ENCODE data around the gene APPL2.
A peak's percentile ranks its signal among the peaks of the same experiment; 100 is the strongest.
"Not testable (repeated sequence)": the region's sequence is repeated elsewhere in the genome, so short reads cannot be mapped to it uniquely, and the experiment has no call there.

APPL2 gene

GRCh38 chr12:105202202-105202601 is 33.8 kb downstream of the APPL2 start:
- Mint-ChIP-seq H3K36me3 (ENCODE audit: low read depth) (peaks cover 78% of the 10 kb centered on the region), H3K9me3 (no peaks in the 10 kb centered on the region), H3K27me3 (no peaks in the 10 kb centered on the region), H3K4me3 (no peak overlapping the region), H3K4me1 (ENCODE audit: low read depth) (peaks cover 25% of the 10 kb centered on the region), H3K27ac (peak overlapping the region; percentile 24)
- no peak for DNase-seq

DNA sequence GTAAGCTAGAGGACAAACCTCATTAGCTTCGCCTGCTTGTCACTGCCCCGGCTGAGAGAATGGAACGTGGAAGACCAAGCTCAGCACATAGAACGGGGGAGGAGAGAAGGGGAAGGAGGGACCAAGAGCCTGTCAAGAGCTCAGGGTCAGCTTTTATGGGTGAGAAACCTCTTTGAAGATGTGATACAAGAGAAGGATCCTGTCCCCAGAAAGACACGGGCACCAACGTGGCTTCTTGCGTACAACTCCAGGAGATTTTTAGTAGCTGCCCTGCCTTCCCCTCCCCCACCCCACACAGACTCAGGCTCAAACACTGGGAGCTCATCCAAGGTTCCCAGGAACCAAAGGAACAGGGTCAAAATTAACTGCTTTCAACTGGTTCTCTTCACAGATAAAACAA is 34.7 kb downstream of the APPL2 start:
- peak overlapping the region; percentile 47 for H3K27ac Mint-ChIP-seq
- no peak for DNase-seq

GRCh38 chr12:105200385-105200784 is 35.6 kb downstream of the APPL2 start:
- Mint-ChIP-seq H3K4me3 (no peak overlapping the region), H3K36me3 (ENCODE audit: low read depth) (peaks cover 72% of the 10 kb centered on the region), H3K27ac (peak overlapping the region; percentile 3), H3K9me3 (no peaks in the 10 kb centered on the region), H3K4me1 (ENCODE audit: low read depth) (peaks cover 20% of the 10 kb centered on the region), H3K27me3 (no peaks in the 10 kb centered on the region)
- no peak for DNase-seq

More for the DNA sequence above, 34.7 kb downstream of the APPL2 start:
- Mint-ChIP-seq H3K4me1 (ENCODE audit: low read depth) (peaks cover 25% of the 10 kb centered on the region), H3K4me3 (no peak overlapping the region), H3K36me3 (ENCODE audit: low read depth) (peaks cover 74% of the 10 kb centered on the region), H3K27me3 (no peaks in the 10 kb centered on the region), H3K9me3 (no peaks in the 10 kb centered on the region)

DNA sequence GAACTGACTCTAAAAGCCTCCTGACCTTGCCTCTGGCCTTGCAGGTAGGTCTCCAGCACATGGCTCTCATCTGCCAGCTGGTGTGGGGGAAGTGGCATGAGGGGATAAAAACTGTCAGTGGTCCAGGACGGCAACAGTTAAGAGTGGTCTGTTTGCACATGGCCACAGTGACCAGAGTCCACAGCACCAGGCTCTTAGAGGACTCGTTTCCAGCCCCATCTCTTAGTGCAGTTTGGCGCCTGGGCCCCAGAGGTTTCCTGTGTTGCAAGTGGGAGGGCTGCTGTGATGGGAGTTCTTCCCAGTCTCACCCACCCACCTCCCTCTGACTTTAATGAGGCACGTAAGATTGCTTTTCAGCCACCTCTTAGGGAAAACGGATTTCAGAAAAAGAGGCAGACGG is 37.0 kb downstream of the APPL2 start:
- Mint-ChIP-seq H3K4me1 (ENCODE audit: low read depth) (peaks cover 7% of the 10 kb centered on the region), H3K9me3 (no peaks in the 10 kb centered on the region), H3K27ac (peak overlapping the region; percentile 20), H3K4me3 (no peak overlapping the region), H3K27me3 (no peaks in the 10 kb centered on the region), H3K36me3 (ENCODE audit: low read depth) (peaks cover 73% of the 10 kb centered on the region)
- no peak for DNase-seq

- Mint-ChIP-seq H3K27me3 (no peaks in the 10 kb centered on the region), H3K4me3 (no peak overlapping the region), H3K9me3 (no peaks in the 10 kb centered on the region), H3K27ac (no peak overlapping the region), H3K36me3 (ENCODE audit: low read depth) (peaks cover 75% of the 10 kb centered on the region), H3K4me1 (ENCODE audit: low read depth) (no peaks in the 10 kb centered on the region)
- no peak for DNase-seq
Measured at GRCh38 chr12:105196090-105196489, 39.9 kb downstream of the APPL2 start.

GRCh38 chr12:105194947-105195346 is 41.0 kb downstream of the APPL2 start:
- no peak for DNase-seq
- Mint-ChIP-seq H3K4me3 (no peak overlapping the region), H3K27ac (no peak overlapping the region), H3K4me1 (ENCODE audit: low read depth) (no peaks in the 10 kb centered on the region), H3K36me3 (ENCODE audit: low read depth) (peaks cover 86% of the 10 kb centered on the region), H3K27me3 (no peaks in the 10 kb centered on the region), H3K9me3 (no peaks in the 10 kb centered on the region)

DNA sequence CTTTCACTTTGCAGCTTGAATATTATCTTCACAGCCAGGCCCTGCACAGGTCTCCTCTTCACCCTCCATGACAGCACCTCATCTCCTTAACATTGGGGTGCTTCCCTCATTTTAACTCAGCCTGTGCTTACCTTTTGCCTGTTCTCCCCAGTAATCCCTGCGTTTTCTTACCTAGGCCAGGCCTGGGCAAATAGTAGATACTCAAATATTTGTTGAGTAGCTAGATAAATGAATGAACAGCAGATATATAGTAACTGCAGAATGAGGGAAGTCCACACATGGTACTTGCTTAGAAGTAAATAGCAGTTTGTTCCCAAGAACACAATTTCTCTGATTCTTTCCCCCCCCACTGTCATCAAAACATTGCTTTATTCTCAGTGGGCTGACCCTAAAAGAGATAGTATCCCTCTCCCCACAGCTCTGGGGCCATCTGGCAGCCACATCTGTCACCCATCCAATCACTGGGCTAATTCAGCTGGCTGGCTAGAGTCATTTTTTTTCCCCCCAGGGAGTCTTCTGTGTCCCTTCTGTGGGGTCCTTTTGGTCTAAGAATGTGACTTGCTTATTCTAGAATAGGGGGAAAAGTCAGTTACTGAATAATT is 43.2 kb downstream of the APPL2 start:
- H3K36me3 Mint-ChIP-seq (ENCODE audit: low read depth), result peaks cover 86% of the 10 kb centered on the region
- H3K4me1 Mint-ChIP-seq (ENCODE audit: low read depth), result peaks cover 5% of the 10 kb centered on the region
- H3K27ac Mint-ChIP-seq, result peak overlapping the region; percentile 37

DNA sequence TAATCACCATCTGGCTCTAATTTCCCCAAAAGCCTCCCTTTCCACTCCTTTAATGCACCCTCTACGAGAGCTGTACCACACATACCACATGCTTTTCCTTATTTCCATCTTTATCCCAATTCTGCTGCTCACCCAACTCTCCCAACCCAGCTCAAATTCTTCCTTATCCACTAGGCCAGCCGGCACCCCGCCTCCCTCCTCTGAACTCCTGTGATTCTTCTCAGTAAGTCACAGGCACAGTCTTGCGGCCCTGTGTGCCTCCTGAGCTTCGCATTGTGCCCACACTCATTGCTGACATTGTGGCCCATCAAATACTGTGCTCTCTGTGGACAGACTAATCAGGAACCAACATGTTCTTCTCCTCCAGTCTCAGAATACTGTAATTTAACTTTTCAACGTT is 45.4 kb downstream of the APPL2 start:
- Mint-ChIP-seq H3K27me3 (no peaks in the 10 kb centered on the region), H3K36me3 (ENCODE audit: low read depth) (peaks cover 87% of the 10 kb centered on the region), H3K4me1 (ENCODE audit: low read depth) (peaks cover 5% of the 10 kb centered on the region), H3K9me3 (no peaks in the 10 kb centered on the region), H3K27ac (peak overlapping the region; percentile 5), H3K4me3 (no peak overlapping the region)
- DNase-seq, result no peak

More for the DNA sequence above, 43.2 kb downstream of the APPL2 start:
- no peak for DNase-seq
- Mint-ChIP-seq H3K9me3 (no peaks in the 10 kb centered on the region), H3K4me3 (no peak overlapping the region), H3K27me3 (no peaks in the 10 kb centered on the region)

- Mint-ChIP-seq H3K36me3 (ENCODE audit: low read depth) (peaks cover 89% of the 10 kb centered on the region), H3K4me1 (ENCODE audit: low read depth) (peaks cover 5% of the 10 kb centered on the region), H3K9me3 (no peaks in the 10 kb centered on the region), H3K27me3 (no peaks in the 10 kb centered on the region), H3K27ac (peak overlapping the region; percentile 69), H3K4me3 (no peak overlapping the region)
- no peak for DNase-seq
Measured at GRCh38 chr12:105189293-105189692, 46.7 kb downstream of the APPL2 start.

GRCh38 chr12:105183976-105184375 is 52.0 kb downstream of the APPL2 start:
- H3K4me1 Mint-ChIP-seq (ENCODE audit: low read depth); H3K27ac Mint-ChIP-seq; DNase-seq; H3K27me3 Mint-ChIP-seq; H3K4me3 Mint-ChIP-seq: not testable (repeated sequence)
- peaks cover 24% of the 10 kb centered on the region for H3K9me3 Mint-ChIP-seq
- peaks cover 91% of the 10 kb centered on the region for H3K36me3 Mint-ChIP-seq (ENCODE audit: low read depth)

GRCh38 chr12:105183406-105183805 is 52.6 kb downstream of the APPL2 start:
- not testable (repeated sequence) for H3K27me3 Mint-ChIP-seq; DNase-seq; H3K4me3 Mint-ChIP-seq; H3K4me1 Mint-ChIP-seq (ENCODE audit: low read depth)
- Mint-ChIP-seq H3K36me3 (ENCODE audit: low read depth) (peaks cover 93% of the 10 kb centered on the region), H3K27ac (peak overlapping the region; percentile 47), H3K9me3 (peaks cover 24% of the 10 kb centered on the region)

DNA sequence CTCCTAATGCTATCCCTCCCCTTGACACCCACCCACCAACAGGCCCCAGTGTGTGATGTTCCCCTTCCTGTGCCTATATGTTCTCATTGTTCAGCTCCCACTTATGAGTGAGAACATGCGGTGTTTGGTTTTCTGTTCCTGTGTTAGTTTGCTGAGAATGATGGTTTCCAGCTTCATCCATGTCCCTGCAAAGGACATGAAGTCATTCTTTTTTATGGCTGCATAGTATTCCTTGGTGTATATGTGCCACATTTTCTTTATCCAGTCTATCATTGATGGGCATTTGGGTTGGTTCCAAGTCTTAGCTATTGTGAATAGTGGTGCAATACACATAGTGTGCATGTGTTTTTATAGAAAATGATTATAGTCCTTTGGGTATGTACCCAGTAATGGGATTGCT is 56.9 kb downstream of the APPL2 start:
- Mint-ChIP-seq H3K27ac (peak overlapping the region; percentile 50), H3K9me3 (peaks cover 24% of the 10 kb centered on the region), H3K36me3 (ENCODE audit: low read depth) (peaks cover 90% of the 10 kb centered on the region)
- H3K27me3 Mint-ChIP-seq; H3K4me1 Mint-ChIP-seq (ENCODE audit: low read depth); DNase-seq; H3K4me3 Mint-ChIP-seq: not testable (repeated sequence)

GRCh38 chr12:105177208-105177607 is 58.8 kb downstream of the APPL2 start:
- Mint-ChIP-seq H3K36me3 (ENCODE audit: low read depth) (peaks cover 88% of the 10 kb centered on the region), H3K27me3 (no peaks in the 10 kb centered on the region), H3K4me3 (no peak overlapping the region), H3K9me3 (peaks cover 14% of the 10 kb centered on the region), H3K4me1 (ENCODE audit: low read depth) (peaks cover 6% of the 10 kb centered on the region), H3K27ac (no peak overlapping the region)
- DNase-seq, result no peak

GRCh38 chr12:105175397-105175990 is 60.5 kb downstream of the APPL2 start:
- Mint-ChIP-seq H3K4me3 (no peak overlapping the region), H3K4me1 (ENCODE audit: low read depth) (peaks cover 9% of the 10 kb centered on the region), H3K27me3 (no peaks in the 10 kb centered on the region), H3K9me3 (peaks cover 12% of the 10 kb centered on the region), H3K36me3 (ENCODE audit: low read depth) (peaks cover 80% of the 10 kb centered on the region), H3K27ac (peak overlapping the region; percentile 56)
- no peak for DNase-seq

DNA sequence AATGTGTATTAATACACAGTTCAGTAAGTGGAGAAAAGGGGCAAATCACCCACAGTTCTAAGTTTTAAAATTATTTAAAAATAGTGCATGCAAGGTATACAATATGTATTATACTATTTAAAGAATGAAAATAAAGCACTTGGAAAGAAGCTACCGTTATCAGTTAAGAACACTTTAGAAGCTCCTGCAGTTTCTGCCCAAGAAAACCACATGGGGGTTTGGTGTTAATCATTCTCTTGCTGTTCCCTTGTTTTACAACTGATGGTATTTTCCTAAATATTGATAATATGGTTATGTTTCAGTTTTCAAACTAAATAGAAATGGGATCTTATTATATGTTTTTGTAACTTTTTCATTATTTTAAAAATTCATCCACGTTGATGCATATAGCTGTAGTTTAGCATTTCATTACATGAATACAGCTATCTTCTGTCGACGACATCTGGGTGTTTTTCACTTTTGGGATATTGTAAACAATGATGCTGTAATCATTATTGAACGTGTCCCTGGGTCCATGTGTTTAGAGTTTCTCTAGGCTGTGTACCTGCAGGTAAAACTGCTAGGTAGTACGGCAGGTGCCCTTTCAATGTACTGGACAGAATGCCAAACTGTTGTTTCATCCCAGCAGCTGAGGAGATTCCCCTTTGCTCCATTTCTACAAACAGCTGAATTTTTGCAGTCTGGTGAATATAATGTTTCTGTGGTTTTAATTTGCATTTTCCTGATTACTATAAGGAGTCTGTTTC is 64.1 kb downstream of the APPL2 start:
- Mint-ChIP-seq H3K4me3 (no peak overlapping the region), H3K4me1 (ENCODE audit: low read depth) (peaks cover 9% of the 10 kb centered on the region), H3K9me3 (no peaks in the 10 kb centered on the region), H3K27me3 (no peaks in the 10 kb centered on the region), H3K36me3 (ENCODE audit: low read depth) (peaks cover 84% of the 10 kb centered on the region), H3K27ac (no peak overlapping the region)
- DNase-seq, result no peak

Data from activated T-cell treated with anti-CD3 and anti-CD28 coated beads, Interleukin-2, amount 50 U/mL, for 24 hours (primary cell).